CD4-positive, alpha-beta T cell treated with Interleukin-6 at 100 ng/mL for 8 hours (primary cell): ENCODE measurements around the gene FUBP1.
"Not testable (repeated sequence)": the region's sequence is repeated elsewhere in the genome, so short reads cannot be mapped to it uniquely, and the experiment has no call there.

Source experiments
- DNase-seq: peaks from one replicate; pipeline ENCODE4 v3.0.0-alpha.2; 2020; ENCODE audit warnings: mixed read lengths, low spot score

Gene FUBP1

GRCh38 chr1:77978969-77979876, at the start of gene FUBP1:
Gene FUBP1 (minus strand): TSS chr1:77979072. CDS start chr1:77979004, 68 bp downstream.
- DNase-seq, result peak; percentile 97

GRCh38 chr1:78021134-78021533, 42.3 kb upstream of the FUBP1 start:
- not testable (repeated sequence) for DNase-seq

GRCh38 chr1:78019024-78019423, 40.2 kb upstream of the FUBP1 start:
- DNase-seq, result no peak

- no peak for DNase-seq
Observed at GRCh38 chr1:78015148-78015547, 36.3 kb upstream of the FUBP1 start.

GRCh38 chr1:78011050-78011449, 32.2 kb upstream of the FUBP1 start:
- no peak for DNase-seq

- no peak for DNase-seq
Observed at GRCh38 chr1:78009836-78010235, 31.0 kb upstream of the FUBP1 start.

- DNase-seq, result no peak
Observed at GRCh38 chr1:78009276-78009675, 30.4 kb upstream of the FUBP1 start.

- no peak for DNase-seq
Observed at GRCh38 chr1:78007677-78008341, 28.9 kb upstream of the FUBP1 start.

- no peak for DNase-seq
Observed at GRCh38 chr1:78006521-78006920, 27.6 kb upstream of the FUBP1 start.

GRCh38 chr1:78005755-78006154, 26.9 kb upstream of the FUBP1 start:
- peak; percentile 4 for DNase-seq

- DNase-seq, result no peak
Observed at GRCh38 chr1:78005448-78005722, 26.5 kb upstream of the FUBP1 start.

GRCh38 chr1:78004719-78005447, 26.0 kb upstream of the FUBP1 start, which contains the start of gene DNAJB4:
Gene DNAJB4 (plus strand): TSS chr1:78004939. CDS start chr1:78005111, 172 bp downstream.
- peak; percentile 83 for DNase-seq

- peak; percentile 13 for DNase-seq
Observed at GRCh38 chr1:78003882-78004718, 25.2 kb upstream of the FUBP1 start.

GRCh38 chr1:78003070-78003746, 24.3 kb upstream of the FUBP1 start:
- DNase-seq, result no peak

- DNase-seq, result not testable (repeated sequence)
Observed at GRCh38 chr1:78000536-78000935, 21.7 kb upstream of the FUBP1 start.

- no peak for DNase-seq
Observed at GRCh38 chr1:77996734-77997133, 17.9 kb upstream of the FUBP1 start.

- no peak for DNase-seq
Observed at GRCh38 chr1:77994117-77994705, 15.3 kb upstream of the FUBP1 start.

- DNase-seq, result no peak
Observed at GRCh38 chr1:77991638-77992037, 12.8 kb upstream of the FUBP1 start.

GRCh38 chr1:77990629-77991204, 11.8 kb upstream of the FUBP1 start:
- DNase-seq, result no peak

GRCh38 chr1:77989744-77990143, 10.9 kb upstream of the FUBP1 start:
- DNase-seq, result no peak
